ENCODE measurements around the gene TPRKB.
A peak's percentile ranks its signal among the peaks of the same experiment; 100 is the strongest.
"Not testable (repeated sequence)": the region's sequence is repeated elsewhere in the genome, so short reads cannot be mapped to it uniquely, and the experiment has no call there.

The TPRKB gene

DNA sequence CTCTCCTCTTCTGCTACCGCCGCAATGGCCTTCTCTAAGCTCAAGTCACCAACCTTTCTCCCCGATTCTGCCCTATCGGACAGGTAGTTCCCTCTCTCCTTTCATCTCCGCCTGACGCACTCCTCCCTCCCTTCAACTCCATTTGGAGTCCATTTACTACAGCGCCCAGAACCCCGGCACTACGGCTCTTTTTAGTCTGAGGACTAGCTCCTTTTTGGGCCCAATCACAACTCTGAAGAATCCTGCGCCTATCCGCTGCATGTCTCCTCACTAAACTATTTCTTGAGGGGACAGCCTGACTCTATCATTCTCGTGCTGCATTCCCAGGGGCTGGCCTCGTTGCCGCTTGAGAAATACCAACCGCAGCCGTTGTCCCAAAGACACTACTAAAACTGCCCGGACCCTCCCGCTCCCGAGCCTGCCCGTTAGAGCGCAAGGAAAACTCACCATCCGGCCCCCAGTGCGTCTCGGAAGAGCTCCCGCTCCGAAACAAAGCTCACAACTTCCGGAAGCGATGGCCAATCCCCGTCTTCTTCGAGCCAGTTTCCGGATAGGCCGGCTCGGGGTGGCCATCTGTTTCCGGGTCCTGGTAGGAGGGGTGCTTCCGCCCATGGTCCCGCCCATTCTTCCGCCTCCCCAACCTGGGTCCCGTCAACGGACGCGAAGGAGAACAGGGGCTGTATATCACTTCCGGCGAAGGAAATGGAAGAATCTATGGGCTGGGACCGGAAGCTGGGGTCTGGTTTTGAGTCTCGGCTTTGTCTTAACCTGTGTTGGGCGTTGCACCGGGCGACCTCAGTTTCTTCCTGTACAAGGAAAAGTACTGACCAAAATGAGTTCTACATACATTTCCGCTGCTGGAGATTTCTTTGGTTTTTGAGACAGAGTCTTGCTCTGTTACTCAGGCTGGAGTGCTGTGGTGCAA, at the start of gene TPRKB:
TPRKB (minus strand) TSS at position 491 of the 925 bp plus-strand sequence. CDS start 2,776 bp downstream, outside the sequence.
- DNase-seq (ENCODE audit: low read depth in 2 of 2): peak; percentile 94

- not testable (repeated sequence) for DNase-seq (ENCODE audit: low read depth in 2 of 2)
These were observed 46.7 kb upstream of the TPRKB start, which contains the start of gene C2orf78 for GRCh38 chr2:73783883-73784282. Gene C2orf78, plus strand, starts transcription at chr2:73784183. Its CDS starts 127 bp downstream, at chr2:73784310.

DNA sequence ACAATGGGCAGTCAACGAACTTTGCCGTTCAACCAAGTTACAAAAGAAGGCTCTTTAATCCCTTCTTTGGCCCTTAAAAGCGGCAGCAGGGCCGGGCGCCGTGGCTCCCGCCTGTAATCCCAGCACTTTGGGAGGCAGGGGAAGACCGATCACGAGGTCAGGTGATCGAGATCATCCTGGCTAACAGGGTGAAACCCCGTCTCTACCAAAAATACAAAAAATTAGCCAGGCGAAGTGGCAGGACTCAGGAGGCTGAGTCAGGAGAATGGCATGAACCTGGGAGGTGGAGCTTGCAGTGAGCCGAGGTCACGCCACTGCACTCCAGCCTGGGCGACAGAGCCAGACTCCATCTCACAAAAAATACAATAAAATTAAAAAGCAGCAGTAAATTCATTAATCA, 46.3 kb upstream of the TPRKB start:
- not testable (repeated sequence) for DNase-seq (ENCODE audit: low read depth in 2 of 2)

DNA sequence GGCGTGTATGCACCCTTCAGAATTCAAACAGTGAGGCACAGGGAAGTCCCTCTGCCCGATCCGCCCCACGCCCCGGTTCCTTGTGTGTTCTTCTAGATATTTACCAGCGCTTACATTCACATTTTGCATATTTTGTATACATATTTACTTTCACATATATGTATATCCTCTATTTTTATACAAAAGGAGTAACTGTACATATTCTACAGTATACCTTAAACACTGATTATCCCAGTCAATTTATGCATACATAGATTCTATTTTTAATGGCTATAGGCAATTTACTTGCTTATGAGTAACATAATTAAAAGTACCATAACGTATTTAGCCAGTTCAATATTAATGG, 43.1 kb upstream of the TPRKB start:
- DNase-seq (ENCODE audit: low read depth in 2 of 2): no peak

DNA sequence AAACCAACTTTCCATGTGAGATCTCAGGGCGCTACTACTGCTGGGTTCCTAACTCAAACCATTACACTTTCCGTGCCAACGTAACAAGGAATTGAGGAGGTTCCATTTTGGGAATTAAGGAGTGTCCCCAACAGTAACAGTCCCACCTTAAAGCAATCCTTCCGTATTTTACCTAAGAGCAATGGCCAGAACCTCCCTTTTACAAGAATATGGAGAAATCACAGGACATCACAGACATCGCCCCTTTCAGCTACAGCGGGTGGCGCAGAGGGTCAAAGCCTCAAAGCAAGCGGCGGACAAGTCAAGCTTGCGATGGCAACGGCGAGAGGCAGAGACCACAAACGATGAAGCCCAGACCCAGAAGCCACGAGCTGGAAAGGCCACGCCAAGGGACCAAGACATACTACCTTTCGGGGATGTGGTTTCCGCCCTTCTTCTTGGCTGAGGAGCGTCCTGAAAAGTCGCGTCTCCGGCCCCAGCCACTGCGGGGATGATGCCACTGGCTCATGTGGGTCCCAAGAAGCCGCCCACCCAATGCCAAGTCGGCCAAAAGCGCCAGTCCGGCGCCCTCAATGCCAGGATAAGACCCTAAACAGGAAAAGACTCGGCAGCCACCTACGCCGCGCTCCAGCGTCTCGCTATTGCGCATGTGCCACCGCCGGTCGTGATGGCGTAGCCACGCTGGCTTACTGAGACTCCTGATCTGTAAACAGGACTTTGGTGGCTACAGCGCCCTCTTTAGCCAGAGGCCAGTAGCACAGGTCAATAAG, 42.5 kb upstream of the TPRKB start, which contains the start of gene DUSP11:
DUSP11 (minus strand) TSS at position 637 of the 770 bp plus-strand sequence; CDS start at position 508, 129 bp downstream.
- DNase-seq (ENCODE audit: low read depth in 2 of 2): peak; percentile 77 to 82

GRCh38 chr2:73778867-73779466, 41.8 kb upstream of the TPRKB start:
- not testable (repeated sequence) for DNase-seq (ENCODE audit: low read depth in 2 of 2)

DNA sequence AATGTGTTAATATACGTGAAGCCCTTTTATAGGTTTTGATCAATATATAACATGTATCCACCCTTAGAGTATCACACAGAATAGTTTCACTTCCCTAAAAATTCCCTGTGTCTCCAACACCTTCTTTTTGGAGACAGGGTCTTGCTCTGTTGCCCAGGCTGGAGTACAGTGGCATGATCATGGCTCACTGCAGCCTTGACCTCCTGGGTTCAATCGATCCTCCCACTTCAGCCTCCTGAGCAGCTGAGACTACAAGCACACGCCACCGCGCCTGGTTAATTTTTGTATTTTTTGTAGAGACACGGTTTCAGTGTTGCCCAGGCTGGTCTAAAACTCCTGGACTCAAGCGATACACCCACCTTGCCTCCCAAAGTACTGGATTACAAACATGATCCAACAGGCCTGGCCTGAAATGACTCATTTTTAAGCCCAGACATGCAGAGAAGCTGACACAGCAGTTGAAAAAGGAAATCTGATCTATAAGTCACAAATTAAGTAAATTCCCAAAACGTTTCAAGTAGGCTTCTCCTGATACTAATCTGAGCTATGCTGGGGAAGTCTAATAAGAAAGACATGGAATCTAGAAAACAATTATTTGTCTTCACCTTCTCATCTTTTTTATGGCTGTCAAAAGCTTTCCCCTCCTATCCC, 39.8 kb upstream of the TPRKB start:
- DNase-seq (ENCODE audit: low read depth in 2 of 2): no peak

GRCh38 chr2:73776381-73776780, 39.2 kb upstream of the TPRKB start:
- DNase-seq (ENCODE audit: low read depth in 2 of 2): no peak

DNA sequence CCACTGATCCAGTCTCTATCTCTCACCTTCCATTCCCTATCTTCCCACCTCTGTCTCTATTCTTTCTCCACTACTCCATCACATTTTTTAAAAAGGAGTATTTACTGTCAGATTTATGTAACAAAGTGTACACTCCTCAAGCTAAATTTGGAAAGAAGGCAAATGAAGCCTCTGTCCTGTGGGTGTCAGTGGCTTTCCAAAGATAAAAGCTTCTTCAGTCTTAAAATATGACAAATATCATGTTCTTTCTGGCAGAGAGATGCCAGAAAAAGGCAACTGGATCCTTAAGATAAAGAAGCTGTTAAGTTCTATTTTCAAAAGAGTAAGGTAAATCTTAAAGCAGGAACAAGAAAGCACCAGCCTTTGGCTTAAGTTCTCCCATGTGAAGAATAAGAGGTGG, 35.7 kb upstream of the TPRKB start:
- DNase-seq (ENCODE audit: low read depth in 2 of 2): no peak

DNA sequence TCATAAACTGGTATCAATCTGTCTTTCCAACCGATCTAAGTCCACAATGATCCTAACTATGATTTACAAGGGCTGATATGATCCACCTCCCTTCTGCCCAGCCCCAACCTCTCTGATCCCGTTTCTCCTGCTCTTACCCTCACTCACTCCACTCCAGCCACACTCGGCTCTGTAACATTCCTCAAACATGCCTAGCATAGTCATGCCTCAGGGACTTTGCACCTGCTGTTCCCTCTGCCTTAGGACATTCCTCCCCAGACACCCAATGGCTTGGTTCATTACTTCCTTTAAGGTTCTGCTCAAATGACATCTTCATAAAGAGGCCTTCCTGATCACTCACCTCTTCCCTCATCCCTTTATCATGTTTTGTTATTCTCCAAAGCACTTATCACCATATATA, 33.6 kb upstream of the TPRKB start:
- no peak for DNase-seq (ENCODE audit: low read depth in 2 of 2)

DNA sequence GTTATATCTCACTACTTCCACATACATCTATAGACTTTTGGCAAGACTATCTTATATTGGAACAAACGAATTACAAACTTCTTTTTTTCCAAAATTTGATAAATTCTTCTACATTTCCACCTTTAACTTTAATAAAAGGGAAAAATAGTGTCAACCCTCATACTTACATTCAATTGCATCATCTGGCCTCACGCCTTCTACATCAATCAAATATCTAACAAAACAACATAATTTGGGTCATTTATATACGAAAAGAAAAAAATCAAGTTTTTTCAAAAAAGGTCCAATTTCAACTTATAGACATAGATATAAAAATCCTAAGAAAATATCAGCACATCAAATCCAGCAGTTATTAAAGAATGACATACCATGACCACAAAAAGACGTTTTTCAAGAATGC, 29.8 kb upstream of the TPRKB start:
- no peak for DNase-seq (ENCODE audit: low read depth in 2 of 2)

GRCh38 chr2:73766349-73766748, 29.2 kb upstream of the TPRKB start:
- DNase-seq (ENCODE audit: low read depth in 2 of 2): no peak

DNA sequence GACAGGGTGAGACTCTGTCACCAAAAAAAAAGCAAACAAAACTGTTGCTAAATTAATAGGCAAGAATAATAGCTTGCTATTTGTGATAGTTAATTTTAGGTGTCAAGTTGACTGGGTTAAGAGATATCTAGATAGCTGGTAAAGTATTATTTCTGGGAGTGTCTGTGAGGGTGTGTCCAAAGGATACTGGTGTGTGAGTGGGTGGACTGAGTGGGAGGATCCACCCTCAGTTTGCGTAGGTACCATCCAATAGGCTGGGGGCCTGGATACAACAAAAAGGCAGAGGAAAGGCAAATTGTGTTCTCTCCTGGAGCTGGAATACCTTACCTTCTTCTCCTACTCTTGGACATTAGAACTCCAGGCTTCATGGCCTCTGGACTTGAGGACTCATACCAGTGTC, 27.8 kb upstream of the TPRKB start:
- no peak for DNase-seq (ENCODE audit: low read depth in 2 of 2)

DNA sequence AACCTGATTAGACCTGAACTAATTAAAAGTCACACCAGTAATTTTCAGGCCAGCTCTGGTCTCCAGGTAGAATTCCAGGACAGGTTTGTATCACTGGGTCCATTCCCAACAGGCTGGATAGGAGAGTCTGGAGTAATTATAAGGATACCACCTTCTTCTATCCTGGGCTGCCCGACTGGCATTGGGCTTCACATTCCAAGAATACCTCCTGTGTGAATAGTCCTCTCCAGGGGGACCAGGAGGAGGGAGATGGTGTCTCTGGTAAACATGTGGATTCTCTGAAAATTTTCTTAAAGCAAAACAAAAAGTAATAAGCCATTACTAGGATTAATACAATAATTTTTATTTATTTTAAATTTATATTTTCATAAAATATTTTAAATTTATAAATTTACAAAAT, 25.4 kb upstream of the TPRKB start:
- no peak for DNase-seq (ENCODE audit: low read depth in 2 of 2)

DNA sequence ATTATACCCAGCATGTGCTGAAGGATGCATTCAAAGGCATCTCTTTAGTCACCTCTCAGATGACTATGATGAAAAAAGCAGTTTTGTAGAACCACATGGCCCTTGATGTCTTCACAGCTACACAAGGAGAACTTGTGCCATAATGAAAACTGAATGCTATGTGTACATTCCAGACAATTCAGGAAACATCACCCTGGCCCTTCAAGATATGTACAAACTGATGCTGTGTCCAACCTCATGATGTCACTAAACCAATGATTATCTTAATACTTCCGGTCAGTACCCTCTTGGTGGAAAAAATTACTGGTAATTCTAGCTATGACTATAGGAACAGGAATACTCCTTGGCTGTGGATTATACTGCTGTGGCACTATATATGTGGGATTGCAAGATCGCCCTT, 22.8 kb upstream of the TPRKB start:
- no peak for DNase-seq (ENCODE audit: low read depth in 2 of 2)

GRCh38 chr2:73759285-73759764, 22.2 kb upstream of the TPRKB start:
- DNase-seq (ENCODE audit: low read depth in 2 of 2): no peak

GRCh38 chr2:73754332-73754731, 17.2 kb upstream of the TPRKB start:
- DNase-seq (ENCODE audit: low read depth in 2 of 2): not testable (repeated sequence)

DNA sequence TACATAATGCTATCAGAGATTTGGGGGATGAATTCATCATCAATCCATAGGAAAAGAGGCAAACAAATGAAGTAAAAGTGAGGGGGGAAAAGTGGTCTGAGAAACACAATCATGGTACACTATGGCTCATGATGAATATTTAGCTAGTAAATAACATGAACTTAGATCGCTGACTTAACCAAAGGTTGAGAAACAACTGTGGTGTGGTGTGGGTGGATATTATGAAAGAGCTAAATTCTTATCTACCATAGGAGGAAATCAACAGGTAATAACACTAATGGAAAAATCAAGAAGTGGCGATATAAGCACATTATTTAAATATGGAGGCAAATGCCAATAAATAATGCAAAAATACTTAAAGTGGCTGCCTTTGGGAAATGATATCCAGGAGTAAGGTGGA, 12.2 kb upstream of the TPRKB start:
- DNase-seq (ENCODE audit: low read depth in 2 of 2): no peak

DNA sequence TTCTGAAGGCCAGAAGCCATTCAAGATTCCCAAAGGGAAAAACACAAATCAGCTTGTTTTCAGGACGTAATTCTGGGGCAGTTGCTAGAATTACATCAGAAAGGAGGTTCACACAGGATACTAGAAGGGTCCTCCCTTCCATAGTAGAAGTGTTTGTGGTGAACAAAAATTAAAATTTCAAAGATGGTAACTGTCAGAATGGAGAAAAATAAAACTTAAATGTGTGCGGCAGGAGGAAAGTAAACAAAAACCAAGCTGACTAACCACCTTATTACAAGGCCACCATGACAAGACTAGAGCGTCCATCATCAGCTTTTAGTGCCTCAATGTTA, 9.7 kb upstream of the TPRKB start:
- no peak for DNase-seq (ENCODE audit: low read depth in 2 of 2)

GRCh38 chr2:73746015-73746876, 9.1 kb upstream of the TPRKB start:
- no peak for DNase-seq (ENCODE audit: low read depth in 2 of 2)

DNA sequence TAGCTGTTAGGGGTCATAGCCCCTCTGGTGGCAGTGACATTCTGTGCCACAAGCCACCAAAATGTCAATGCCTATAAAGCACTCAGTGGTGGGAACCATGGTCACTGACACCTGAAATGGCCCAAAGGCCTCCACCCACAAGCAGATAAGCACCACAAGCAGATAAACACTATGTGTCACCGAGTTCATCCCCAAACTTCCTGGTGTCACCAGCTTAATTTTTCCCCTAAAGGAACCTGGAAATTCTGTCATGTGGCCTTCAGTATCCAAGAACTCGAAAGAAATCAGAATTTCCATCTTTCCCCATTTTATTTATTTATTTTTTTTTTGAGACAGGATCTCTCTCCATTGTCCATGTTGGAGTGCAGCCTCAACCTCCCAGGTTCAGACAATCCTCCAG, 3.6 kb upstream of the TPRKB start:
- DNase-seq (ENCODE audit: low read depth in 2 of 2): no peak

Measured in fibroblast of skin of left biceps (primary cell).